Right lobe of liver (tissue), 4 donors: Measurements from ENCODE around the gene SKP1.

Source experiments
- CTCF ChIP-seq, 4 donors: fragments of 200-600 bp in 3 of 4; fragments of 450-650 bp in 1 of 4; IDR thresholded peaks; one replicate each; pipeline versions ENCODE4 v1.5.1 to v1.8.0; 2016 to 2022; ENCODE audit warnings: antibody characterized with exemption in 4 of 4, mild to moderate bottlenecking in 2 of 4
- POLR2A ChIP-seq: fragments of 450-650 bp; IDR thresholded peaks from one replicate; pipeline ENCODE4 v1.6.1; 2017; ENCODE audit warnings: antibody characterized with exemption, mild to moderate bottlenecking
- donor health status: DM: no; HTN: no; CAD: no.
- donor health status: DM: no; HTN: no; CAD: no.
- donor health status: DM: no; HTN: yes; CAD: no.

GRCh38 chr5:134112726-134113362, 63.9 kb downstream of the SKP1 start:
- TF ChIP-seq CTCF (IDR thresholded peaks at IDR 0.05) (no peak), POLR2A (no peak)
